Measurements from ENCODE around the gene DNER.

DNA sequence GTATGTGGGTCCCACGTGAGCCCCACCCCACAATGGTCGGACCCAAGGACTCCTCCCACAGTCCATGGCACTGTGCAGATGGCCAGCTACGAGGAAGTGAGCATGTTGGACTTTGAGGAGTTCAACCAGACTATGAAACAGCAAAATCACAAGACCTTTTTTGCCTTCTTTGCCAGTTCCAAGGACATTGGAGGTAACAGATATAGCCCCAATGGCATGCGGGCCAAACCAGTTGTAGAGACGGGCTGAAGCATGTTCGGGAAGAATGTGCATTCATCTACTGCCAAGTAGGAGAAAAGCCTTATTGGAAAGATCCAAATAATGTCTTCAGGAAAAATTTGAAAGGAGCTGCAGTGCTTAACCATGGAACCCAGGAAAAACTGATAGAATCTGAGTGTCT lies 12.6 kb downstream of the DNER start:
- TF ChIP-seq EZH2 (IDR thresholded peaks at IDR 0.05; ENCODE audit: insufficient read depth, poor library complexity, severe bottlenecking) (no peak), EZH2phosphoT487 (IDR thresholded peaks at IDR 0.05; ENCODE audit: insufficient read depth, low read depth) (no peak)

All from GM23248 (cell line).